Smooth muscle cell (in vitro differentiated cells): ENCODE results near the gene IQSEC1. TPM values are rescaled to one million over a fixed set of nuclear protein-coding genes. Genes with fewer than 3 reads are reported as not detected.

Experiments used
- DNase-seq: peaks from one replicate; lab custom pipeline; 2025; ENCODE audit not compliant: unreplicated experiment; lab: John Stamatoyannopoulos, UW
- H2AFZ ChIP-seq: fragments of 200-600 bp; sonication (generic); 2 replicates; pipeline ENCODE4 v1.6.0; 2016; ENCODE audit warnings: antibody characterized with exemption, low read depth, mild to moderate bottlenecking
- H3F3A ChIP-seq: fragments of 200-600 bp; sonication (generic); 2 replicates; pipeline ENCODE4 v1.6.0; 2017; ENCODE audit warnings: antibody characterized with exemption, low read depth
- H3K27ac ChIP-seq: fragments of 200-600 bp; sonication (generic); 2 replicates; pipeline ENCODE4 v1.5.1; 2016; ENCODE audit warnings: low read depth, mild to moderate bottlenecking
- H3K27me3 ChIP-seq: fragments of 200-600 bp; sonication (generic); 2 replicates; pipeline ENCODE4 v1.6.1; 2016; ENCODE audit warnings: low read depth, mild to moderate bottlenecking
- H3K36me3 ChIP-seq: fragments of 200-600 bp; sonication (generic); 2 replicates; pipeline ENCODE4 v1.5.1; 2016; ENCODE audit warnings: low read depth
- H3K4me1 ChIP-seq: fragments of 200-600 bp; sonication (generic); 2 replicates; pipeline ENCODE4 v1.5.1; 2016; ENCODE audit warnings: low read depth
- H3K4me2 ChIP-seq: fragments of 200-600 bp; sonication (generic); 2 replicates; pipeline ENCODE4 v1.6.0; 2016; ENCODE audit warnings: mild to moderate bottlenecking
- H3K4me3 ChIP-seq: fragments of 200-600 bp; sonication (generic); 2 replicates; pipeline ENCODE4 v1.5.1; 2016; ENCODE audit warnings: mild to moderate bottlenecking
- H3K79me2 ChIP-seq: fragments of 200-600 bp; sonication (generic); 2 replicates; pipeline ENCODE4 v1.6.0; 2016; ENCODE audit warnings: low read depth, mild to moderate bottlenecking
- H3K9ac ChIP-seq: fragments of 200-600 bp; sonication (generic); 2 replicates; pipeline ENCODE4 v1.6.0; 2016; ENCODE audit warnings: low read depth
- H3K9me3 ChIP-seq: fragments of 200-600 bp; sonication (generic); replicated peaks from 2 replicates; pipeline ENCODE4 v1.5.1; 2016; ENCODE audit warnings: low read depth
- H4K20me1 ChIP-seq: fragments of 200-600 bp; sonication (generic); 2 replicates; pipeline ENCODE4 v1.6.0; 2016; ENCODE audit warnings: low read depth
- WGBS: methylation state at CpG from one replicate; pipeline ENCODE4 v1.1.7; 2016; ENCODE audit warnings: low lambda C conversion rate; 5-methylcytosine and 5-hydroxymethylcytosine counted together
- polyA plus RNA-seq: library from polyadenylated mRNA; unstranded; fragments of >200 nt; fragmentation: Nextera tagmentation; extraction: Ambion mirVana; gene quantifications from 2 replicates; pipeline ENCODE4 v1.2.1, GENCODE V29; 2016
- total RNA-seq: library from RNA; depleted of rRNA; stranded (reverse); fragments of >200 nt; gene quantifications from 2 replicates; pipeline ENCODE4 v1.2.3, GENCODE V29; 2014
- TF ChIP-seq, protein P1 (sequence below): fragments of 200-600 bp; sonication (generic); IDR thresholded peaks from 2 replicates; pipeline ENCODE4 v1.5.1; 2017; ENCODE audit warnings: borderline replicate concordance, mild to moderate bottlenecking, antibody characterized with exemption; ENCODE audit not compliant: insufficient read depth, poor library complexity, severe bottlenecking

Gene IQSEC1
- total and polyA plus RNA-seq, 2 experiments from 2014 or later = 18.9 to 19.8 TPM

DNA sequence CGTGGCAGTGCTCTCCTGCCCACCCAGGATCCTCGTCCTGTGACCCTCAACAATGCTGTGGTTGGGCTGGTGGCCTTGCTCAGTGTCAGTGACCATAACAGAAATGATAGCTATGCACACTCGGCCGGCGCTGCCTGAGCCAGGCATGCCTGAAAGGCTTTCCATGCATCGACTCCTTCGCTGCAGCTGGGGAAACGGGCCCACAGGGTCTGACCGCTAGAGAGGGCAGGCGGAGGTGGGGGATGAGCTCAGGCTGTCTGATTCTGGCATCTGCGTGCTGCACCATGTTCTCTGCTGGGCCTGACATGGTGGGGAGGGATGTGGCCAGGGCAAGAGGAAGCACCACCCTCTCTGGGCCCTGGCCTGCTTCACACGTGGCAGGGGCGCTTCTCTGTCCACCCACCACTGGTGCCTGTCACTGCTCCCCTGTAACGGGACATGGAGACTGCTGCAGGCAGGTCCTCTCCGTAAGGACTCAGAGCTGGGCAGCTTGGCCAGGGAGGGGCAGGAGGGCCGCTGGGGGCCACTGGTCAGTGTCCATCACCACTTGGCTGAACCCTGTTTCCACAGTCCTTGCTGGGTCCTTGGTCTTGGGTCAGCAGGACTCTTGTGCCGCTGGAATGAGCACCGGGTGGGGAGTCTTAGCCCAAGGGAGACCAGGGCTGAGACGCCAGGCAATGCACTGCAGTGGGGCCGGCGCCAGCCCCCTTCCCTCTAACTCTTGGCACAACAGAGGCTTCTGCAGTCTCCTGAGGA is 167.7 kb downstream of the IQSEC1 start:
- H3K27ac ChIP-seq = no peak overlapping the region
- H4K20me1 ChIP-seq = peaks cover 20% of the 10 kb centered on the region
- H3K4me2 ChIP-seq = no peak overlapping the region
- H3K9ac ChIP-seq = no peak overlapping the region
- H3K27me3 ChIP-seq = no peaks in the 10 kb centered on the region
- WGBS = 98% methylated on average over 21 of the region's 21 CpGs
- TF ChIP-seq, protein P1, sequence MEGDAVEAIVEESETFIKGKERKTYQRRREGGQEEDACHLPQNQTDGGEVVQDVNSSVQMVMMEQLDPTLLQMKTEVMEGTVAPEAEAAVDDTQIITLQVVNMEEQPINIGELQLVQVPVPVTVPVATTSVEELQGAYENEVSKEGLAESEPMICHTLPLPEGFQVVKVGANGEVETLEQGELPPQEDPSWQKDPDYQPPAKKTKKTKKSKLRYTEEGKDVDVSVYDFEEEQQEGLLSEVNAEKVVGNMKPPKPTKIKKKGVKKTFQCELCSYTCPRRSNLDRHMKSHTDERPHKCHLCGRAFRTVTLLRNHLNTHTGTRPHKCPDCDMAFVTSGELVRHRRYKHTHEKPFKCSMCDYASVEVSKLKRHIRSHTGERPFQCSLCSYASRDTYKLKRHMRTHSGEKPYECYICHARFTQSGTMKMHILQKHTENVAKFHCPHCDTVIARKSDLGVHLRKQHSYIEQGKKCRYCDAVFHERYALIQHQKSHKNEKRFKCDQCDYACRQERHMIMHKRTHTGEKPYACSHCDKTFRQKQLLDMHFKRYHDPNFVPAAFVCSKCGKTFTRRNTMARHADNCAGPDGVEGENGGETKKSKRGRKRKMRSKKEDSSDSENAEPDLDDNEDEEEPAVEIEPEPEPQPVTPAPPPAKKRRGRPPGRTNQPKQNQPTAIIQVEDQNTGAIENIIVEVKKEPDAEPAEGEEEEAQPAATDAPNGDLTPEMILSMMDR = no peak
- no peak overlapping the region for H3K4me3 ChIP-seq
- H2AFZ ChIP-seq = no peak overlapping the region
- H3K4me1 ChIP-seq = no peaks in the 10 kb centered on the region
- no peaks in the 10 kb centered on the region for H3K36me3 ChIP-seq
- no peaks in the 10 kb centered on the region for H3K79me2 ChIP-seq
- DNase-seq = no peak
- no peaks in the 10 kb centered on the region for H3K9me3 ChIP-seq
- H3F3A ChIP-seq = no peaks in the 10 kb centered on the region

- H3K36me3 ChIP-seq = no peaks in the 10 kb centered on the region
- H4K20me1 ChIP-seq = peaks cover 20% of the 10 kb centered on the region
- TF ChIP-seq, protein P1 = no peak
- H3K4me1 ChIP-seq = no peaks in the 10 kb centered on the region
- no peaks in the 10 kb centered on the region for H3F3A ChIP-seq
- H3K27ac ChIP-seq = no peak overlapping the region
- H3K9ac ChIP-seq = no peak overlapping the region
- no peaks in the 10 kb centered on the region for H3K79me2 ChIP-seq
- H3K4me3 ChIP-seq = no peak overlapping the region
- no peaks in the 10 kb centered on the region for H3K9me3 ChIP-seq
- H2AFZ ChIP-seq = no peak overlapping the region
- H3K4me2 ChIP-seq = no peak overlapping the region
- 93% methylated on average over 7 of the region's 7 CpGs for WGBS
- H3K27me3 ChIP-seq = no peaks in the 10 kb centered on the region
- no peak for DNase-seq
These were observed 168.3 kb downstream of the IQSEC1 start for GRCh38 chr3:12904951-12905315.

DNA sequence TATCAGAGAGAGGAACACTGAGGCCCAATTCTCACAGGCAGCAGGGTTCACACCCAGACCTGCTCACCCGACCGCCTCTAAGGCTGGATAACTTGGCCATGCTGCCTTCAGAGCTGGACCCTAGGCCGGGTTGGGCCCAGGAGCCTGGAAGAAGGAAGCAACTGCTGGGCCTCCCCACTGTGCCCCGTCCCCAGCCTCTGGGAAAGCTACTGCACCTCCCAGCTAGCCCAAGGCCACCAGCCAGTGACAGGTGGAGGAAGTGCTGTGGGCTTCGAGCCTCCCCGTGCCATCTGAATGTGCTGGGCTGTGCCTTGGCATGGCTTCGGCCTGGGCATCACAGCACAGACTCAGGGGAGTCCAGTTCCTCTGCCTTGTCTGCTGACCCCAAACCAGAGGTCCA is 169.3 kb downstream of the IQSEC1 start:
- TF ChIP-seq, protein P1 = no peak
- Histone ChIP-seq H3K79me2 (no peaks in the 10 kb centered on the region), H3K27ac (no peak overlapping the region), H3F3A (no peaks in the 10 kb centered on the region), H2AFZ (no peak overlapping the region), H3K4me3 (no peak overlapping the region), H3K9me3 (no peaks in the 10 kb centered on the region), H3K9ac (no peak overlapping the region), H3K36me3 (no peaks in the 10 kb centered on the region), H3K27me3 (no peaks in the 10 kb centered on the region), H3K4me1 (no peaks in the 10 kb centered on the region), H3K4me2 (no peak overlapping the region), H4K20me1 (peaks cover 20% of the 10 kb centered on the region)
- WGBS = 98% methylated on average over 7 of the region's 7 CpGs
- DNase-seq = no peak
